ENCODE measurements around the gene FERMT3. TPM values are rescaled to one million over a fixed set of nuclear protein-coding genes. Genes with fewer than 3 reads are reported as not detected.

Gene FERMT3
- total RNA-seq, 4 donors from 2014 or later: 35.0 to 101 (median 45.6) TPM

DNA sequence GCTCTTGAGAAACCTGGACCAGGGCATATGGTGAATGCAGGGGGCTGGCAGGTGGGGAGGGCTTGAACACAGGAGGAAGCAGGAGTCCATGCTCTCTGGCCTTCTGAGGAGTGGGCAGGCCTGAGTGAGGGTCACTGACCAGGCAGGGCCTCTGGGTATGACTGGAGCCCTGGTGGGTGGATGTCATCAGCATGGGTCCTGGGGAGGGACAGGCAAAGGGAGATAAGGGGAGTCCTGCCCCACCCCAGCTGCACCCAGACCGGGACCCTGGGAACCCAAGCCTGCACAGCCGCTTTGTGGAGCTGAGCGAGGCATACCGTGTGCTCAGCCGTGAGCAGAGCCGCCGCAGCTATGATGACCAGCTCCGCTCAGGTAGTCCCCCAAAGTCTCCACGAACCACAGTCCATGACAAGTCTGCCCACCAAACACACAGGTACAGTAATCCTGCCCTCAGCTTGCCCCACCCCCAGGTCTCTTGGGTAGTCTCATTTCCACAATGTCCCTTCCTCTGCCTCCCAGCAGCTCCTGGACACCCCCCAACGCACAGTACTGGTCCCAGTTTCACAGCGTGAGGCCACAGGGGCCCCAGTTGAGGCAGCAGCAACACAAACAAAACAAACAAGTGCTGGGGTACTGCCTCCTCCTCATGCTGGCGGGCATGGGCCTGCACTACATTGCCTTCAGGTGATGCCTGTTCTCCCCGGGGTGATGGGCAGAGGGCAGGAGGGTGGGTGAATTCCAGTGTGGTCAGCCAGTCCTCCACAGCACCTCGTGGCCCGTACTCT, 25.9 kb downstream of the FERMT3 start:
- DNase-seq (ENCODE audit: low spot score): no peak
- no peak for ATAC-seq (ENCODE audit: low FRiP score)
- TF ChIP-seq, protein P1, sequence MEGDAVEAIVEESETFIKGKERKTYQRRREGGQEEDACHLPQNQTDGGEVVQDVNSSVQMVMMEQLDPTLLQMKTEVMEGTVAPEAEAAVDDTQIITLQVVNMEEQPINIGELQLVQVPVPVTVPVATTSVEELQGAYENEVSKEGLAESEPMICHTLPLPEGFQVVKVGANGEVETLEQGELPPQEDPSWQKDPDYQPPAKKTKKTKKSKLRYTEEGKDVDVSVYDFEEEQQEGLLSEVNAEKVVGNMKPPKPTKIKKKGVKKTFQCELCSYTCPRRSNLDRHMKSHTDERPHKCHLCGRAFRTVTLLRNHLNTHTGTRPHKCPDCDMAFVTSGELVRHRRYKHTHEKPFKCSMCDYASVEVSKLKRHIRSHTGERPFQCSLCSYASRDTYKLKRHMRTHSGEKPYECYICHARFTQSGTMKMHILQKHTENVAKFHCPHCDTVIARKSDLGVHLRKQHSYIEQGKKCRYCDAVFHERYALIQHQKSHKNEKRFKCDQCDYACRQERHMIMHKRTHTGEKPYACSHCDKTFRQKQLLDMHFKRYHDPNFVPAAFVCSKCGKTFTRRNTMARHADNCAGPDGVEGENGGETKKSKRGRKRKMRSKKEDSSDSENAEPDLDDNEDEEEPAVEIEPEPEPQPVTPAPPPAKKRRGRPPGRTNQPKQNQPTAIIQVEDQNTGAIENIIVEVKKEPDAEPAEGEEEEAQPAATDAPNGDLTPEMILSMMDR (IDR thresholded peaks at IDR 0.05): no peak

DNA sequence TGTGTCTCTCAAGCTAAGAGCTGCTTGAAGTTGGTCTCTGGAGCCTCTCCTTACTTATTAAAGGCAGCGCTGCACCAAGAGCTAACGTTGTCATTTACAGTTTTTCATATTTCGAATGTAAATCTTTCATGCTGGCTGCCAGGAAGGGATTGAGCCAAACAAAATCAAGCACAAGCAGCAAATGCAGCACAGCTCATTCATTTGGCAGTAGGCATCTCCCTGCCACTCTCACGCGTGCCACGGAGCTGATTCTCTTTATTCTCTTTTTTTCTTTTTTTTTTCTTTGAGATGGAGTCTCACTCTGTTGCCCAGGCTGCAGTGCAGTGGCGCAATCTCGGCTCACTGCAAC, 26.4 kb downstream of the FERMT3 start:
- no peak for ATAC-seq (ENCODE audit: low FRiP score)
- no peak for DNase-seq (ENCODE audit: low spot score)
- TF ChIP-seq, protein P1 (IDR thresholded peaks at IDR 0.05): no peak

DNA sequence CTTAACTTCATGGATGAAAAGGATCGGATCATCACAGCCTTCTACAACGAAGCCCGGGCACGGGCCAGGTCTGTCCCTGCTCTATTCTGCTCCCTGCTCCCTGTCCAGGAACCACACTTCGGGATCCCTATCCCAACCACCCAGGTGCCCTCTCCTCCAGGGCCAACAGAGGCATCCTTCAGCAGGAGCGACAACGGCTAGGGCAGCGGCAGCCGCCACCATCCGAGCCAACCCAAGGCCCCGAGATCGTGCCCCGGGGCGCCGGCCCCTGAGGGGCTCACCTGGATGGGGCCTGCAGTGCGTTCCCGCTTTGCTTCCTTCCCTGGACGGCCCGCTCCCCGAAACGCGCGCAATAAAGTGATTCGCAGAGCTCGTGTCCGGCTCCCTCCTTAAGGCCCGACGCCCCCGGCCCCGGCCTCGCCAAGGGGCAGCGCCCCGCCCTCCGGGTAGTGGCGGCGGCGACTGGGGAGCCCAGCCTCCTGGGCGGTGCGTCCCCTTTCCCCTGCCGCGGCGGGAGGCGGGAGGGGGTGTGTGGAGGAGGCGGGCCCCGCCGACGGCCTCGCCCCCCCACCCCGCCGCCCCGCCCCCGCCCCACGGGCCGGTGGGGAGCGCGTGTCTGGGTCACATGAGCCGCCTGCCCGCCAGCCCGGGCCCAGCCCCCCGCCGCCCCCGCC, 27.5 kb downstream of the FERMT3 start, which contains the start of gene VEGFB:
Gene VEGFB, plus strand, starts transcription at position 672 of the 674 bp plus-strand sequence. CDS start 250 bp downstream, outside the sequence.
- TF ChIP-seq, protein P1 (IDR thresholded peaks at IDR 0.05): no peak
- ATAC-seq (ENCODE audit: low FRiP score) (peak; percentile 54), DNase-seq (ENCODE audit: low spot score) (no peak)

DNA sequence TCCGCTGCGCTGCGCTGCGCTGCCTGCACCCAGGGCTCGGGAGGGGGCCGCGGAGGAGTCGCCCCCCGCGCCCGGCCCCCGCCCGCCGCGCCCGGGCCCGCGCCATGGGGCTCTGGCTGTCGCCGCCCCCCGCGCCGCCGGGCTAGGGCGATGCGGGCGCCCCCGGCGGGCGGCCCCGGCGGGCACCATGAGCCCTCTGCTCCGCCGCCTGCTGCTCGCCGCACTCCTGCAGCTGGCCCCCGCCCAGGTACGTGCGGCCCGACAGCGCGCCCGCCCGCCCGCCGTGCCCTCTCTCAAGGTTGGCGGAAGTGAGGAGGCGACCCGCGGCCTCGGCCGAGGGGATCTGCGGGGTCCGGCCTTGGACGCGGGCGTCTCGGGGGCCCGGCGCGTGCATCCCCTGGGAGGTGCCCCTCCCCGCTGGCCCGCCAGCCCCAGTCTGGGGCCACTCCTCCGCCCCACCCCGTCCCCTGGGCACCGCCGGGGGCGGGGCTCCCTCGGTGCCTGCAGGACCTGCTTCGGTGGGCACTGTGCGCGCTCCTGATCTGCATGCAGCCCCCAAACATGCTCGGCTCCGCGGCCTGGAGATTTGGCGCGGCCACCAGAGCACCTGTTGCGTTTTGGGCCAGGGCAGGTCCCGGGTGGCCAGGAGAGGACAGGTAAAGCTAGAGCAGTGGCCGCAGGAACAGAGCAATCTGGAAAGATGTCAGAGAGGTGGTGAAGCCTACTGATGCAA, 28.3 kb downstream of the FERMT3 start:
- ATAC-seq (ENCODE audit: low FRiP score): peak; percentile 24
- TF ChIP-seq, protein P1 (IDR thresholded peaks at IDR 0.05): no peak
- no peak for DNase-seq (ENCODE audit: low spot score)

DNA sequence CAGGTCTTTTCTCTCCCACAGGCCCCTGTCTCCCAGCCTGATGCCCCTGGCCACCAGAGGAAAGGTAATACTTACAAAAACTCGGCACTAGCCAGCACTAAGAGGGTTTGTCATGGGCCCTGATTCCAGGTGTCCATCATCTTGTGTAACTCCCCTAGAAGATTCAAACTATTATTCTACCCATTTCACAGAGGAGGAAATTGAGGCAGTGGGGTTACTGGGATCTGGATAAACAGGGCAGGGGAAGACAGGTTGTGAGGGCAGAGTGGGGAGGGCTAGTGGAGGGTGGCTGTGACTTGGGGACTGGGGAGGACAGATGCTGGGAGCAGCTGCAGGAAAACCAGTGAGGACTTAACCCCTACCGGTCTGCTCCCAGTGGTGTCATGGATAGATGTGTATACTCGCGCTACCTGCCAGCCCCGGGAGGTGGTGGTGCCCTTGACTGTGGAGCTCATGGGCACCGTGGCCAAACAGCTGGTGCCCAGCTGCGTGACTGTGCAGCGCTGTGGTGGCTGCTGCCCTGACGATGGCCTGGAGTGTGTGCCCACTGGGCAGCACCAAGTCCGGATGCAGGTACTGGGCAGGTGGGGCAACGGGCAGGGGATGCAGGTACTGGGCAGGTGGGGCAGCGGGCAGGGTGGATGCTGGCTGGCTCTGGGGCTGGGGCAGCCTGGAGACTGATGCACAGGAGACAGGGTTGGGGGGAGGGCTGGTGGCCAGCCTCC, 29.1 kb downstream of the FERMT3 start:
- TF ChIP-seq, protein P1 (IDR thresholded peaks at IDR 0.05): no peak
- ATAC-seq (ENCODE audit: low FRiP score) (no peak), DNase-seq (ENCODE audit: low spot score) (no peak)

DNA sequence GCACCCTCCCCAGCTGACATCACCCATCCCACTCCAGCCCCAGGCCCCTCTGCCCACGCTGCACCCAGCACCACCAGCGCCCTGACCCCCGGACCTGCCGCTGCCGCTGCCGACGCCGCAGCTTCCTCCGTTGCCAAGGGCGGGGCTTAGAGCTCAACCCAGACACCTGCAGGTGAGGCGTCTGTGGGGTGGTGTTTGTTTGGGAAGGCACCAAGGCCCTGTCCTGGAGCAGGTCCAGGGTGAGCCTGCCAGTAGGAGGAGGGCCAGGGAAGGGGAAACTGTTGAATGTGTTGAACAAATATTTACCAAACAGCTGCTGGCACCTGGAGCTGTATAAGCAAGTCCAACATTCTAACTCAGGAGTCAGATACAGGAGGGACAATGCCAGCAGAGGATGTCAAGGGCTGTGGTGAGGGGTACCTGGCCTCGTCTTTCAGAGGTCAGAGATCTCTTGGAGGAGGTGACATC, 31.0 kb downstream of the FERMT3 start:
- TF ChIP-seq, protein P1 (IDR thresholded peaks at IDR 0.05): no peak
- DNase-seq (ENCODE audit: low spot score) (no peak), ATAC-seq (ENCODE audit: low FRiP score) (no peak)
